ENCODE data around the gene MMP25.

MMP25 gene

GRCh38 chr16:3089717-3090592 is 43.6 kb downstream of the MMP25 start:
- no peaks in the 10 kb centered on the region for H3K27me3 ChIP-seq (ENCODE audit: low read length)
- no peak overlapping the region for H2AFZ ChIP-seq (ENCODE audit: low read depth, low read length, severe bottlenecking)
- H3K9me2 ChIP-seq (replicated peaks; ENCODE audit: insufficient read depth, low read length): no peaks in the 10 kb centered on the region
- H4K20me1 ChIP-seq (ENCODE audit: low read depth, low read length): no peaks in the 10 kb centered on the region
- no peak overlapping the region for H3K4me3 ChIP-seq (ENCODE audit: insufficient read depth, low read length, poor library complexity, severe bottlenecking)
- H3K9ac ChIP-seq (ENCODE audit: low read length): no peak overlapping the region
- H3F3A ChIP-seq (ENCODE audit: insufficient read depth): no peaks in the 10 kb centered on the region
- no peak overlapping the region for H3K27ac ChIP-seq (ENCODE audit: low read depth, low read length)
- no peaks in the 10 kb centered on the region for H3K79me2 ChIP-seq (ENCODE audit: insufficient read depth, low read length)
- no peaks in the 10 kb centered on the region for H3K36me3 ChIP-seq (ENCODE audit: low read length)
- H3K4me2 ChIP-seq (ENCODE audit: low read depth, low read length, poor library complexity, severe bottlenecking): no peak overlapping the region
- H3K9me3 ChIP-seq (ENCODE audit: insufficient read depth, low read length): no peaks in the 10 kb centered on the region
- TF ChIP-seq CTCF (IDR thresholded peaks at IDR 0.05; ENCODE audit: insufficient read depth, low read length, poor library complexity, severe bottlenecking) (no peak), EZH2phosphoT487 (conservative IDR thresholded peaks at IDR 0.05; ENCODE audit: low read length) (no peak)

- H3K9ac ChIP-seq (ENCODE audit: low read length): no peak overlapping the region
- no peak overlapping the region for H3K27ac ChIP-seq (ENCODE audit: low read depth, low read length)
- no peak overlapping the region for H3K4me3 ChIP-seq (ENCODE audit: insufficient read depth, low read length, poor library complexity, severe bottlenecking)
- H3K27me3 ChIP-seq (ENCODE audit: low read length): no peaks in the 10 kb centered on the region
- no peaks in the 10 kb centered on the region for H3K79me2 ChIP-seq (ENCODE audit: insufficient read depth, low read length)
- no peak overlapping the region for H2AFZ ChIP-seq (ENCODE audit: low read depth, low read length, severe bottlenecking)
- TF ChIP-seq CTCF (IDR thresholded peaks at IDR 0.05; ENCODE audit: insufficient read depth, low read length, poor library complexity, severe bottlenecking): no peak
- no peak for TF ChIP-seq EZH2phosphoT487 (conservative IDR thresholded peaks at IDR 0.05; ENCODE audit: low read length)
- H3K36me3 ChIP-seq (ENCODE audit: low read length): no peaks in the 10 kb centered on the region
- no peaks in the 10 kb centered on the region for H3K9me3 ChIP-seq (ENCODE audit: insufficient read depth, low read length)
- H3K4me2 ChIP-seq (ENCODE audit: low read depth, low read length, poor library complexity, severe bottlenecking): no peak overlapping the region
- H3F3A ChIP-seq (ENCODE audit: insufficient read depth): no peaks in the 10 kb centered on the region
- no peaks in the 10 kb centered on the region for H3K9me2 ChIP-seq (replicated peaks; ENCODE audit: insufficient read depth, low read length)
- no peaks in the 10 kb centered on the region for H4K20me1 ChIP-seq (ENCODE audit: low read depth, low read length)
Measured at GRCh38 chr16:3091551-3091950, 45.2 kb downstream of the MMP25 start.

GRCh38 chr16:3092501-3092941 is 46.2 kb downstream of the MMP25 start:
- Histone ChIP-seq H3K9ac (ENCODE audit: low read length) (0 out of 2 replicates have a peak overlapping the region, but pooled peaks have one; percentile 16), H3K27me3 (ENCODE audit: low read length) (no peaks in the 10 kb centered on the region), H2AFZ (ENCODE audit: low read depth, low read length, severe bottlenecking) (no peak overlapping the region), H3F3A (ENCODE audit: insufficient read depth) (no peaks in the 10 kb centered on the region), H3K79me2 (ENCODE audit: insufficient read depth, low read length) (no peaks in the 10 kb centered on the region), H3K9me2 (replicated peaks; ENCODE audit: insufficient read depth, low read length) (no peaks in the 10 kb centered on the region), H3K4me2 (ENCODE audit: low read depth, low read length, poor library complexity, severe bottlenecking) (no peak overlapping the region), H4K20me1 (ENCODE audit: low read depth, low read length) (no peaks in the 10 kb centered on the region), H3K4me3 (ENCODE audit: insufficient read depth, low read length, poor library complexity, severe bottlenecking) (no peak overlapping the region), H3K27ac (ENCODE audit: low read depth, low read length) (no peak overlapping the region; the same call in 1 of the 2 replicates), H3K36me3 (ENCODE audit: low read length) (no peaks in the 10 kb centered on the region), H3K9me3 (ENCODE audit: insufficient read depth, low read length) (no peaks in the 10 kb centered on the region)
- TF ChIP-seq CTCF (IDR thresholded peaks at IDR 0.05; ENCODE audit: insufficient read depth, low read length, poor library complexity, severe bottlenecking) (no peak), EZH2phosphoT487 (conservative IDR thresholded peaks at IDR 0.05; ENCODE audit: low read length) (no peak)
